Muscle of arm (tissue), 12 donors: ENCODE measurements around the gene TCL1A. TPM values are rescaled to one million over a fixed set of nuclear protein-coding genes. Genes with fewer than 3 reads are reported as not detected.
"Not testable (repeated sequence)": the region's sequence is repeated elsewhere in the genome, so short reads cannot be mapped to it uniquely, and the experiment has no call there.

Experiments used
- DNase-seq: peaks from one replicate; pipeline ENCODE4 v3.0.0-alpha.2; 2013
- polyA plus RNA-seq, 12 donors: library from polyadenylated mRNA; unstranded; fragments of 120-200 nt; gene quantifications; one replicate each; pipeline ENCODE4 v1.2.1, GENCODE V29; 2013; ENCODE audit not compliant: insufficient read length in 12 of 12

Gene TCL1A
- polyA plus RNA-seq, 12 donors: 0.63 to 10.6 (median 1.1) TPM; not detected in 2

DNA sequence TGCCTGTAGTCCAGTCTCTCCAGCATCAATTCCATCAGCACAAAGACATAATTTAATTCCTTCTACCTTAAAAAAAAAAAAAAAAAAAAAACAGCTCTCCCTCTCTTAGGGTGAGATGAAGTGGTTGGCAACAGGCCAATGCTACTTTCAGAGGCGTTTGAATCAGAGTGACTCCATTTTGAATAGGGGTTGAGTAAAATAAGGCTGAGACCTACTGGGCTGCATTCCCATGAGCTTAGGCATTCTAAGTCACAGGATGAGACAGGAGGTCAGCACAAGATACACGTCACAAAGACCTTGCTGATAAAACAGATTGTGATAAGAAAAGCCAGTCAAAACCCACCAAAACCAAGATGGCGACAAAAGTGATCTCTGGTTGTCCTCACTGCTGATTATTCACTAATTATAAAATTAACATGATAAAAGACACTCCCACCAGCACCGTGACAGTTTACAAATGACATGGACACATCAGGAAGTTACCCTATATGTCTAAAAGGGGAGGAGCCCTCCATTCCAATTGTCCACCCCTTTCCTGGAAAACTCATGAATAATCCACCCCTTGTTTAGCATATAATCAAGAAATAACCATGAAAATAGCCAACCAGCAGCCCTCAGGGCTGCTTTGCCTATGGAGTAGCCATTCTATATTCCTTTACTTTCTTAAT is 34.6 kb downstream of the TCL1A start:
- DNase-seq: no peak

GRCh38 chr14:95677179-95677835 is 36.6 kb downstream of the TCL1A start:
- no peak for DNase-seq

GRCh38 chr14:95675486-95675885 is 38.4 kb downstream of the TCL1A start:
- DNase-seq: no peak

- no peak for DNase-seq
Measured at GRCh38 chr14:95674613-95675012, 39.3 kb downstream of the TCL1A start.

- DNase-seq: no peak
Measured at GRCh38 chr14:95668235-95668772, 45.6 kb downstream of the TCL1A start.

- no peak for DNase-seq
Measured at GRCh38 chr14:95667249-95667693, 46.7 kb downstream of the TCL1A start.

- DNase-seq: no peak
Measured at GRCh38 chr14:95666450-95666849, 47.5 kb downstream of the TCL1A start.

GRCh38 chr14:95665530-95665929 is 48.4 kb downstream of the TCL1A start:
- DNase-seq: not testable (repeated sequence)

DNA sequence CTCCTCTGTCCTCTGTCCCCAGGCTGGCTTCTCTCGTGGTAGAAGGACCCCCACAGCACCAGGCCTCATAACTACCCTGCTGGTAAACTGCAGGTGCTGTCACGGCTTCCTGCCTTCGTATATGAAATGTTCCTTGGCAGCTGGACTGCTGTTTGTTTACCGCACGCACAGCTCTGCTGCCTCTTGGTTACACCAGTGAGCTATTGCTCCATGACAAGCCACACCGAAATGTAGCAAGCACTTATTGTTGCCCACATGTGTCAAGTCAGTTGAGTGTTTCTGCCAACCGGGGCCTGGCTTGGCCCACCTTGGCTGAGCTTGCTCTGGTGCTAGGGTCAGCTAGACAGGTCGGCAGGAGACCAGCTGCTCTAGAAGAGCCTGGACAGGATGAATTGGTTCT is 49.4 kb downstream of the TCL1A start:
- no peak for DNase-seq

DNA sequence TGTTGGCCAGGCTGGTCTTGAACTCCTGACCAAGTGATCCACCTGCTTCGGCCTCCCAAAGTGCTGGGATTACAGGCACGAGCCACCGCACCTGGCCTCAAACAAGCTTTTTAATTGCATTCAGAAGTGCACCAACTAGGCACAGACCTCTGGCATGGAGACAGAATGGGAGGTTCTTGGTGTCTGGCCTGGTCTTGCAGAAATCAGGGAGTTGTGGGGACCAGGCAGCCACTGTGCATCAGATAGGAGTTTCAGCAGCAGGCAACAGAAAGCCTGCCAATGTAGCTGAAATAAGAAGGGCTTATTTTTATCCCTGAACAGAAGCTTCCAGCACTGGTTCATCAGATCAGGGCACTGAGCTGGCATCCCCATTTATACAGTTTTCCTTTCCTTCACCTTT is 49.9 kb downstream of the TCL1A start:
- DNase-seq: no peak

DNA sequence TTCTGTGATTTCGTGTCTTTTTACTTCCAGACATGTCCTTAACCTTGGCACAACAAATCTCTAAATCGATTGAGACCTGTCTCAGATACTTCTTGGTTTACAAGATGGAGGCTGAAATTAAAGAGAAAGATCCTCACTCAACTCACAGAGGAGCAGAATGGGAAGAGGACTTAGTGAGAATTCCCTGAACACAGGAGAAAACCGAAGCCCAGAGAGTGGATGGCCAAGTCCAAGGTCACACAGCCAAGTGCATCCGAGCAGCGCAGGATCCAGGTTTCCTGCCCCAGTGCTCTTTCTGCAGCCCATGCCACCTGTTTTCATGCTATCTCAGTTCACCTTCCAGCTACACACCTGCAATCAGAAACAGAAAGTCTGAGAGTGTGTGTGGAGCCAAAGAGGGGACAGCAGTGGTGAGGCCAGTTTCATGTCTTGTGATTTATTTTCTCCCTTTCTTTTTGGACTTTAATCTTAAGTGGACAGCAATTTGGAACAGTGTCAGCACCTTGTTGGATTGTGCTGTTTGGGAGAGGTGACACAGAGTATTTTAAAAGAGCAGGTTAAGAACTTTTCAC is 50.6 kb downstream of the TCL1A start:
- no peak for DNase-seq

DNA sequence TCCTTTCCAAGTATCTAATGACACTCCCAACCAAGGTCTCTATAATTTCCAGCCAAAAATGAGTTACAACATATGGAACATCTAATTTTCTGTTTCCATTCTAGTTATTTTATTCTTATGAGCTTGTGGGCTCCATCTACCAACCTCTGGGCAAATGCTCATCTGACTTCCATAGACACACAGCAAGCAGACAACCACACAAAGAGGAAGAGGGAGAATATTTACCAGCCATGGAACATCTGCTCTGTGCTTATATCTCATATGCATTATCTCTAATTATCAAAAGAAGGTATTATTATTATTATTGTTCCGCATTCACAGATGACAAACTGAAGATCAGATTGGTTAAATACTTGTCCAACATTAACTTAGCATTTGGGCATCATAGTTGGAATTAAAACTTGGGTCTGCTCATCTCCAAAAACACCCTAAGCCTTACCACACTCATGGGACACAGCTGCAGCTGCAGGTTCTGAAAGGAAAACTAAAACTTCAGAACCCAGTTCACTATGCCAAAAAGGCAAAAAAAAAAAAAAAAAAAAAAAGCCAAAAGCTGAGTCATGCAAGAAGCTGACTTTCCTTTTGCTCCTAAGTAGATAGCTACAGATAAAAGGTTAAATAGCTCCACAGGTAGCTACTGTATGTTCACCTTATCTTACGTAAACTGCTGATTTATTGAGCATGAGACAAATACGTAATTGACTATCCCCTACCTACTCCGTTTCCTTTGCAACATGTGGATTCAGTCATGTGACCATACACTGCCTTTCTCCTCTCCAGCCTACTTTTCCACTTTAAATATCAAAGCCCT is 51.3 kb downstream of the TCL1A start:
- DNase-seq: no peak

- DNase-seq: no peak
Measured at GRCh38 chr14:95660651-95661515, 53.0 kb downstream of the TCL1A start.

DNA sequence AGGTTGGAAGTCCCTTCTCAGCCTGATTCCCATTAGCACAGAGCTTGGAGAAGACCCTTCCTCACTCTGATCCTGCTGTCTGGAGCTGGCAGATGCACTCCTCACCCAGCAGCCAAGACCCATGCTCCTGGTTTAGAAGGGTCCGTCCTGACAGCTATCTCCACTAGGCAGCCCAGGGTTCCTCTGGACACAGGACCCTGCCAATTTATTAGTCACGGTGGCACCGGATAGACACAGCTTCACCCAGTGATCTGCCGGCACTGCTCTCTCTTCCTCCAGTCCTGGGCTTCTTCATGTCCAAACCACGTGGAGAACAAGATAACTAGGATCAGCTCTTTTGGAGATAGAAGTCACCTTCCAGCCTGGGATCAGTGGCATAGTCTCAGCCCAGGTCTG is 53.9 kb downstream of the TCL1A start:
- no peak for DNase-seq

Other genes starting within 250 kb of the TCL1A start
- gene SYNE3, start 197.5 kb downstream of the TCL1A start, polyA plus RNA-seq: 10 to 100 TPM in 6 of 12 donors, 1 to 10 TPM in 6; 7.1 to 40.4 (median 10.1) TPM
- gene GLRX5, start 179.1 kb downstream of the TCL1A start, polyA plus RNA-seq: 10 to 100 TPM in 11 of 12 donors, not detected in 1; 46.0 to 66.0 (median 52.8) TPM
- gene TCL1B, start 27.7 kb downstream of the TCL1A start, polyA plus RNA-seq: under 1 TPM in 1 of 12 donors, not detected in 11; 0.32 TPM
- gene TUNAR, start 162.7 kb upstream of the TCL1A start, polyA plus RNA-seq: under 1 TPM in 7 of 12 donors, not detected in 5; 0.06 to 0.29 (median 0.07) TPM